ENCODE measurements around the gene NSD1. TPM values are rescaled to one million over a fixed set of nuclear protein-coding genes. Genes with fewer than 3 reads are reported as not detected.

Gene NSD1
- total RNA-seq, 1 experiment from 2014 or later, result 62.2 TPM

- Histone ChIP-seq H3K36me3 (ENCODE audit: low read depth) (peaks cover 6% of the 10 kb centered on the region; the same call in 1 of the 2 replicates), H3K9me3 (ENCODE audit: insufficient read depth, low read depth) (no peaks in the 10 kb centered on the region), H2AFZ (no peak overlapping the region), H3K27me3 (ENCODE audit: insufficient read depth, low read depth) (no peaks in the 10 kb centered on the region), H3K4me1 (replicated peaks; ENCODE audit: insufficient read depth) (peaks cover 20% of the 10 kb centered on the region), H3K4me2 (no peak overlapping the region), H3K27ac (no peak overlapping the region), H3K79me2 (ENCODE audit: low read depth) (peaks cover 77% of the 10 kb centered on the region), H3F3A (ENCODE audit: insufficient read depth, low read depth) (peaks cover 8% of the 10 kb centered on the region; the same call in 1 of the 2 replicates), H3K4me3 (no peak overlapping the region), H3K9me2 (ENCODE audit: insufficient read depth) (no peaks in the 10 kb centered on the region), H4K20me1 (ENCODE audit: insufficient read depth) (peaks cover 35% of the 10 kb centered on the region)
- ChIA-PET CTCF (no interaction called here), POLR2A (ENCODE audit: unreplicated experiment) (no interaction called here)
- BruUV-seq (replicated peaks), result no TSS peak
- intact Hi-C loops (cut with micrococcal nuclease; ENCODE audit: unreplicated experiment), result no loop called here
- TF ChIP-seq CTCF (conservative IDR thresholded peaks at IDR 0.05), result no peak
- no peak for TF ChIP-seq EZH2 (IDR thresholded peaks at IDR 0.05; ENCODE audit: low read depth)
- no peak for DNase-seq
Observed at GRCh38 chr5:177347699-177348098, 214.1 kb downstream of the NSD1 start.

- CTCF ChIA-PET, result interaction anchor here (0.5 to 0.6 kb wide), 2 partner anchors 25 to 225 kb away, joined by 3 to 7 read pairs; no protein-coding TSS in a partner anchor
- BruUV-seq (replicated peaks), result no TSS peak
Observed at GRCh38 chr5:177349362-177349647, 215.7 kb downstream of the NSD1 start.

GRCh38 chr5:177349762-177350161 is 216.2 kb downstream of the NSD1 start:
- POLR2A ChIA-PET (ENCODE audit: unreplicated experiment), result no interaction called here

More at GRCh38 chr5:177349362-177349647, 215.7 kb downstream of the NSD1 start:
- H3K9me3 ChIP-seq (ENCODE audit: insufficient read depth, low read depth), result no peaks in the 10 kb centered on the region
- POLR2A ChIA-PET (ENCODE audit: unreplicated experiment), result no interaction called here
- DNase-seq, result no peak
- no peak overlapping the region for H3K27ac ChIP-seq
- intact Hi-C loops (cut with micrococcal nuclease; ENCODE audit: unreplicated experiment), result no loop called here
- no peak overlapping the region for H3K4me3 ChIP-seq
- peaks cover 64% of the 10 kb centered on the region for H3K79me2 ChIP-seq (ENCODE audit: low read depth)
- H3K36me3 ChIP-seq (ENCODE audit: low read depth), result peaks cover 6% of the 10 kb centered on the region; the same call in 1 of the 2 replicates
- 0 out of 2 replicates have a peak, but pooled peaks cover 8% of the 10 kb centered on the region for H3F3A ChIP-seq (ENCODE audit: insufficient read depth, low read depth)
- H3K4me2 ChIP-seq, result peak overlapping the region; percentile 88
- H3K4me1 ChIP-seq (replicated peaks; ENCODE audit: insufficient read depth), result peaks cover 20% of the 10 kb centered on the region
- H4K20me1 ChIP-seq (ENCODE audit: insufficient read depth), result peaks cover 29% of the 10 kb centered on the region
- no peaks in the 10 kb centered on the region for H3K27me3 ChIP-seq (ENCODE audit: insufficient read depth, low read depth)
- H2AFZ ChIP-seq, result no peak overlapping the region
- H3K9me2 ChIP-seq (ENCODE audit: insufficient read depth), result no peaks in the 10 kb centered on the region
- TF ChIP-seq EZH2 (IDR thresholded peaks at IDR 0.05; ENCODE audit: low read depth) (no peak), CTCF (conservative IDR thresholded peaks at IDR 0.05) (no peak)

More at GRCh38 chr5:177349762-177350161, 216.2 kb downstream of the NSD1 start:
- Histone ChIP-seq H3K36me3 (ENCODE audit: low read depth) (0 out of 2 replicates have a peak, but pooled peaks cover 6% of the 10 kb centered on the region), H3F3A (ENCODE audit: insufficient read depth, low read depth) (0 out of 2 replicates have a peak, but pooled peaks cover 8% of the 10 kb centered on the region), H3K4me2 (peak overlapping the region; percentile 88), H3K4me3 (peak overlapping the region; percentile 78; the same call in 1 of the 2 replicates), H4K20me1 (ENCODE audit: insufficient read depth) (peaks cover 27% of the 10 kb centered on the region), H3K27ac (no peak overlapping the region), H3K4me1 (replicated peaks; ENCODE audit: insufficient read depth) (peaks cover 20% of the 10 kb centered on the region), H3K79me2 (ENCODE audit: low read depth) (peaks cover 60% of the 10 kb centered on the region), H3K9me2 (ENCODE audit: insufficient read depth) (no peaks in the 10 kb centered on the region), H3K27me3 (ENCODE audit: insufficient read depth, low read depth) (no peaks in the 10 kb centered on the region), H3K9me3 (ENCODE audit: insufficient read depth, low read depth) (no peaks in the 10 kb centered on the region), H2AFZ (no peak overlapping the region)
- DNase-seq, result no peak
- intact Hi-C loops (cut with micrococcal nuclease; ENCODE audit: unreplicated experiment), result loop anchor here (5.0 kb wide), 1 partner anchor 43 kb away; no protein-coding TSS in a partner anchor
- CTCF ChIA-PET, result interaction anchor here (0.6 kb wide), 1 partner anchor 54 kb away, joined by 8 read pairs; no protein-coding TSS in a partner anchor
- TF ChIP-seq CTCF (conservative IDR thresholded peaks at IDR 0.05), result no peak
- no peak for TF ChIP-seq EZH2 (IDR thresholded peaks at IDR 0.05; ENCODE audit: low read depth)
- BruUV-seq (replicated peaks), result no TSS peak

Other genes with a start within 250 kb of the NSD1 start
- gene HK3, start 234.4 kb upstream of the NSD1 start, total RNA-seq (2021), result not detected in 2 replicates
- 48.3 and 59.5 TPM in 2 replicates for gene UIMC1, start 127.0 kb upstream of the NSD1 start, total RNA-seq (2021)
- 23.8 and 26.0 TPM in 2 replicates for gene ZNF346, start 111.1 kb upstream of the NSD1 start, total RNA-seq (2021)
- 14.7 and 16.7 TPM in 2 replicates for gene FGFR4, start 46.9 kb upstream of the NSD1 start, total RNA-seq (2021)
- gene RAB24, start 169.9 kb downstream of the NSD1 start, total RNA-seq (2021), result 16.9 and 25.2 TPM in 2 replicates
- gene PRELID1, start 170.0 kb downstream of the NSD1 start, total RNA-seq (2021), result 189 and 209 TPM in 2 replicates
- 50.0 and 54.8 TPM in 2 replicates for gene MXD3, start 178.1 kb downstream of the NSD1 start, total RNA-seq (2021)
- 129 and 153 TPM in 2 replicates for gene LMAN2, start 217.9 kb downstream of the NSD1 start, total RNA-seq (2021)
- gene RGS14, start 224.2 kb downstream of the NSD1 start, total RNA-seq (2021), result 11.9 and 13.6 TPM in 2 replicates